Activated CD4-positive, alpha-beta memory T cell treated with anti-CD3 and anti-CD28 coated beads, Interleukin-2, amount 10 ng/mL, durations not matched to agents 7 days and 5 days (primary cell): ENCODE data around the gene BCL7A. TPM values are rescaled to one million over a fixed set of nuclear protein-coding genes. Genes with fewer than 3 reads are reported as not detected.
A peak's percentile ranks its signal among the peaks of the same experiment; 100 is the strongest.

Experiments
- CTCF ChIA-PET: fragments of 350-600 bp; sonication (Branson Sonifier 250); formaldehyde crosslinking; loops from one replicate; lab custom pipeline; 2021; ENCODE audit warnings: antibody characterized with exemption, inconsistent platforms; lab: Charles Lee
- POLR2A ChIA-PET: fragments of 350-600 bp; sonication (Branson Sonifier 250); formaldehyde crosslinking; loops from one replicate; lab custom pipeline; 2021; ENCODE audit warnings: antibody characterized with exemption; lab: Charles Lee
- DNase-seq: peaks from one replicate; pipeline ENCODE4 v3.0.0-alpha.2; 2020
- H3K27ac Mint-ChIP-seq: one replicate; pipeline ENCODE4 v1.8.0; 2021; ENCODE audit warnings: mild to moderate bottlenecking, mixed read lengths
- H3K27me3 Mint-ChIP-seq: one replicate; pipeline ENCODE4 v1.8.0; 2021; ENCODE audit warnings: mixed read lengths
- H3K36me3 Mint-ChIP-seq: one replicate; pipeline ENCODE4 v1.8.0; 2021; ENCODE audit warnings: low read depth, mixed read lengths
- H3K4me1 Mint-ChIP-seq: one replicate; pipeline ENCODE4 v1.8.0; 2021; ENCODE audit warnings: mixed read lengths
- H3K4me3 Mint-ChIP-seq: one replicate; pipeline ENCODE4 v1.8.0; 2021; ENCODE audit warnings: mild to moderate bottlenecking, mixed read lengths
- H3K9me3 Mint-ChIP-seq: one replicate; pipeline ENCODE4 v1.8.0; 2021; ENCODE audit warnings: mixed read lengths
- total RNA-seq, 2 experiments: library from RNA; stranded (reverse); gene quantifications; one replicate each; pipeline ENCODE4 v1.2.3, GENCODE V29; 2021

Gene BCL7A
- total RNA-seq, 2 experiments from 2014 or later = 3.7 to 4.2 TPM

DNA sequence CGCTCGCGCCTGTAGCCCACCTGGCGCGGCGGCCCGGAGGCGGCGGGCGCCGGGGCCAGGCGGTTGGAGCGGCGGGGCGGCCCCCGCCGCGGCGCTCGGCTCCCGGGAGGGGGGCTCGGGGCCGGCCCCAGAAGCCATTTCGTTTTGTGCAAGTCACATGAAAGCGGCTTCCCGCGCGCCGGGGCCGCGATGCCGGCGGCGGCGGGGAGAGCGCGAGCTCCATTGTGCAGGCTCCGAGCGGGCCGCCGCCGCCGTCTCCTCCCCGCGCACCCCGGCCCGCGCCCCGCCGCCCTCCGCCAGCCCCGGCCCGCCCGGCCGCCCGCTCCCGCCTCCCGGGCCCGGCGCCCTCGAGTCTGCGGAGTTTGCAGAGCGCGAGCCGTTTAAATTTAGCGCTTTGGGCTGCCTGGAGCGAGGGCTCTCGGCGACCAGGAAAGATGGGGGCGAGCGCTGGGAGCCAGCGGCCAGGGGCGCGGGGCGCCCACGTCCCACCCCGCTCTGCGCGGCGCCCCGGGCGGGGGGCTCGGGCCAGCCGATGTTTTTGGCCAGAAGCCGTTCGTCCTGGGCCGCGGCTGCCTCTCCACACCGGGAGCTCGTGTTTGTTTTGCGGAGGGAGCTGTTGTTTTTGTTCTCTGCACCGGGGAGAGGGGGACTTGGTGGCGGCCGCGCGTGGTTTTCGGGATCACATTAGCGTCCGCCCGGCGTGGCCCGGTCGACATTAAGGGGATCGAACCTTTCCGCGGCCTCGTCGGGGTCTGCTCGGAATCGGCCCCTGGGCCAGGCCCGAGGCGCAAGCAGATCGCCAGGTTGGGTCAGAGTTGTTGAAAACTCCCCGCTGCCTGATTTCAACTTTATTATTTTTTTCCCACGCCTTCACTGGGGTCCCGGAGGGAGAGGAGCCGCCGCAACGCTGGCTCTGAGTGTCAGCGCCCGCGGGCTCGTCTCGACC, 982 bp downstream of the BCL7A start:
- Mint-ChIP-seq H3K27ac (no peak overlapping the region), H3K4me3 (peak overlapping the region; percentile 70), H3K4me1 (peaks cover 11% of the 10 kb centered on the region), H3K27me3 (peaks cover 34% of the 10 kb centered on the region), H3K36me3 (no peaks in the 10 kb centered on the region), H3K9me3 (peaks cover 2% of the 10 kb centered on the region)
- ChIA-PET CTCF (interaction anchor here (1.0 to 1.2 kb wide), 2 partner anchors 32 to 104 kb away, joined by 3 read pairs; partner anchors contain the start of gene CFAP251), POLR2A (interaction anchor here (1.0 to 2.1 kb wide), 2 partner anchors 16 to 31 kb away, joined by 5 to 9 read pairs; no protein-coding TSS in a partner anchor)
- DNase-seq = peak; percentile 43

DNA sequence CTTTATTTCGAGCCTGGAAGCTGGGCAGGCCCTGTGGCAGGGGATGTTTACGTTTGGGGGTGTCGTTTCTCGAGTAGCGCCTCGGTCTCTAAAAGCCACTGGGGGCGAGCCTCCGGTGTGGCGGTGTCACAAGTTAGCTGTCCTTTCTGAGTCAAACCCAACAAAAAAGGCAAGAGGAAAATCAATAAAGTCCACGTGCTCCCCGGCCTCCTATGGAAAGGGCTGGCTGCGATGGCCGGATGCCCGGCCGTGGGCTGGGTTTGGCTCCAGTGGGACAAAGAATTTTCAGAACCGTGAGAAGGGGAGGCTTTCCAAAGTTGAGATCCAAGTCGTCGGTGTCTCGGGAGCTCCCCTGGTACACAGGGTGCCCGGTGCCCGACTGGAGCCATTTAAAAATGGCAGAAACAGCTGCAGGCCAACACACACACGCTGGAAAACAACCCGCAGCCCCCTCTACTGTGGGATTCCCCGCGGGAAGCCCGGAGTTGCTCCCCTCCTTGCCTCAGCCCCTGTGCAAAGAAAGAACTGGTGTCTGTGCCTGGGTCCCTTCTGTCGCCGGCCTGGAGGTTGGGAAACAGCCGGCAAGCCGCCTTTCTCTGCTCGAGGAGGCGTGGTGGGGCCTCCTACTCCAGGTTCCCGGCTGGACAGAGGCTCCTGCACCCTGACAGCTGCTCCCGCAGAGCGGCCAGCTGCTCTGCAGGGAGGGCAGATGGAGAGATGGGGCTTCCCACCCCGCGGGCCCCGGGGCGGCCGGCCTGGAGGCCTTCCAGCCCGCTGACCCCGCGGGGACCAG, 1.9 kb downstream of the BCL7A start:
- peaks cover 11% of the 10 kb centered on the region for H3K4me1 Mint-ChIP-seq
- CTCF ChIA-PET = interaction anchor here (1.0 to 1.2 kb wide), 2 partner anchors 31 to 105 kb away, joined by 3 read pairs; partner anchors contain the start of gene CFAP251
- no peaks in the 10 kb centered on the region for H3K36me3 Mint-ChIP-seq
- no peak overlapping the region for H3K27ac Mint-ChIP-seq
- peaks cover 33% of the 10 kb centered on the region for H3K27me3 Mint-ChIP-seq
- H3K9me3 Mint-ChIP-seq = peaks cover 2% of the 10 kb centered on the region
- DNase-seq = no peak
- POLR2A ChIA-PET = interaction anchor here (1.0 to 2.1 kb wide), 3 partner anchors 17 to 105 kb away, joined by 3 to 9 read pairs (median 5); partner anchors contain the start of gene CFAP251
- peak overlapping the region; percentile 70 for H3K4me3 Mint-ChIP-seq

- no peak for DNase-seq
- Mint-ChIP-seq H3K27me3 (peaks cover 33% of the 10 kb centered on the region), H3K36me3 (no peaks in the 10 kb centered on the region), H3K9me3 (no peaks in the 10 kb centered on the region), H3K27ac (no peak overlapping the region), H3K4me1 (peaks cover 17% of the 10 kb centered on the region), H3K4me3 (no peak overlapping the region)
- ChIA-PET CTCF (no interaction called here), POLR2A (interaction anchor here (1.0 to 2.1 kb wide), 2 partner anchors 18 to 105 kb away, joined by 3 to 9 read pairs; partner anchors contain the start of gene CFAP251)
Observed at GRCh38 chr12:122024132-122024785, 2.6 kb downstream of the BCL7A start.

DNA sequence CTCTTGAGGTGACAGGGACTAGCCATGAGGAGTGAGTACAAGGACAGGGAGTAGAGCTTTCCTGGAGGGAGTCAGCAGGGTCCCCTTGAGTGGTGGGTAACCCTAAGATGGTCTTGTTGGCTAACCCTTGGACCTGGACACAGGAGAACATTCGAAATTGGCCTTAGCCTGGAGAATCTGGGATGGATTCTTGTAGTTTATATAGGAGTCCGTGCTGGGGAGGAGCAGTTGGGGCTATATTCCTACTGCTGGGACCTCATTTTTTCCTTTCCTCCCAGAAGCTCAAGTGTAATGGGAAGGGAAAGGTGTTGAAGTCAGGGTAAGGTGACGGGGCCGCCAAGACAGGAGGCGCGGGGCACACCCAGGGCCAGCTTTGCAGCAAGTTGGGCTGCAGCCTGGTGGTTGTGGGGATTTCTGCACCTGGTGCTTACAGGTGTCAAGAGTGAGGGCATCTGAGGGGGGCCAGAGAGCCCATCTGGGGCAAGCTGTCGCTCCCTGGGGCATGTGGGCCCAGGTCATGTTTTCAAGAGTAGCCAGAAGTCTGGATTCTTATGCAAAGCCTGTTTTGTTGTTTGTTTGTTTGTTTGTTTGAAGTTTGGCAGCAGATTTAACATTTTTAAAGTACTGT, 5.1 kb downstream of the BCL7A start:
- H3K27me3 Mint-ChIP-seq = peaks cover 17% of the 10 kb centered on the region
- no peaks in the 10 kb centered on the region for H3K36me3 Mint-ChIP-seq
- peaks cover 15% of the 10 kb centered on the region for H3K4me1 Mint-ChIP-seq
- ChIA-PET POLR2A (no interaction called here), CTCF (interaction anchor here (0.6 to 1.6 kb wide), 3 partner anchors 10 to 154 kb away, joined by 3 read pairs; partner anchors contain the start of gene CFAP251)
- H3K4me3 Mint-ChIP-seq = no peak overlapping the region
- no peak for DNase-seq
- no peaks in the 10 kb centered on the region for H3K9me3 Mint-ChIP-seq
- H3K27ac Mint-ChIP-seq = no peak overlapping the region

- H3K9me3 Mint-ChIP-seq = no peaks in the 10 kb centered on the region
- peaks cover 10% of the 10 kb centered on the region for H3K4me1 Mint-ChIP-seq
- ChIA-PET POLR2A (no interaction called here), CTCF (interaction anchor here (0.6 to 1.6 kb wide), 2 partner anchors 108 to 110 kb away, joined by 5 to 7 read pairs; partner anchors contain the start of gene CFAP251)
- H3K27ac Mint-ChIP-seq = no peak overlapping the region
- H3K4me3 Mint-ChIP-seq = no peak overlapping the region
- H3K36me3 Mint-ChIP-seq = no peaks in the 10 kb centered on the region
- H3K27me3 Mint-ChIP-seq = peaks cover 11% of the 10 kb centered on the region
- DNase-seq = no peak
Observed at GRCh38 chr12:122028165-122028904, 6.7 kb downstream of the BCL7A start.

- POLR2A ChIA-PET = no interaction called here
Observed at GRCh38 chr12:122028905-122029560, 7.3 kb downstream of the BCL7A start.

GRCh38 chr12:122029620-122030423, 8.1 kb downstream of the BCL7A start:
- Mint-ChIP-seq H3K36me3 (no peaks in the 10 kb centered on the region), H3K27ac (no peak overlapping the region), H3K4me1 (peaks cover 9% of the 10 kb centered on the region), H3K9me3 (no peaks in the 10 kb centered on the region), H3K4me3 (no peak overlapping the region), H3K27me3 (peaks cover 9% of the 10 kb centered on the region)
- ChIA-PET CTCF (interaction anchor here (0.6 kb wide), 1 partner anchor 312 kb away, joined by 3 read pairs; no protein-coding TSS in a partner anchor), POLR2A (no interaction called here)
- no peak for DNase-seq

More at GRCh38 chr12:122028905-122029560, 7.3 kb downstream of the BCL7A start:
- no peak overlapping the region for H3K27ac Mint-ChIP-seq
- peaks cover 9% of the 10 kb centered on the region for H3K4me1 Mint-ChIP-seq
- H3K36me3 Mint-ChIP-seq = no peaks in the 10 kb centered on the region
- CTCF ChIA-PET = interaction anchor here (1.6 kb wide), 1 partner anchor 111 kb away, joined by 7 read pairs; the partner anchor contains the start of gene CFAP251
- H3K9me3 Mint-ChIP-seq = no peaks in the 10 kb centered on the region
- peak; percentile 38 for DNase-seq
- H3K4me3 Mint-ChIP-seq = no peak overlapping the region
- peaks cover 9% of the 10 kb centered on the region for H3K27me3 Mint-ChIP-seq

DNA sequence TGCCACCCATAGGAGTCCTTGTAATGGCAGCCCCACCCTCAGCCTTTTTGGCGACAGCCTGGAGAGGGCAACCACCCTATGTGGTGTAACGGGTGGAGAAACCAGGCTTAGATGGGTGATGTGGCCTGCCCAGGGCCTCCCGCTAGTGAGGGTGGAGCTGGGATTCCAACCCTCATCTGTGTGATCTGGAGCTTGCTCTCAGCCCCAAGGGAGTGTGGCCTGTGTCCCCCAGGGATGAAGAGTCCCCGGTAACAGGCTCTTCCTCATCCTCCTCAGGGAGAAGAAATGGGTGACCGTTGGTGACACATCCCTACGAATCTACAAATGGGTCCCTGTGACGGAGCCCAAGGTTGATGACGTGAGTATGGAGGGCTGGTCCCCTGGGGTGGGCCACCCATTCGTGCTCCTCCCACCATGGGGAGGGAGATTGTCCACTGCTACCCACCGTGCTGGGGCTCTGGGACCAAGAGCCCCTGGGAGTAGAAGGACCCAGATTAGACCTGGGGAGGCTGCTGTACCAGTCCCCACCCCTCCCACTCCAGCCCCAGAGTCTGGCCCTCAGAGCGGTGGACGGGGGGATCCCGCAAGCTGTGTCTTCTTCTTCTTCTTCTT, 8.8 kb downstream of the BCL7A start:
- DNase-seq = no peak
- Mint-ChIP-seq H3K27ac (no peak overlapping the region), H3K36me3 (no peaks in the 10 kb centered on the region), H3K4me1 (peaks cover 9% of the 10 kb centered on the region), H3K4me3 (no peak overlapping the region), H3K27me3 (peaks cover 9% of the 10 kb centered on the region), H3K9me3 (no peaks in the 10 kb centered on the region)
- CTCF ChIA-PET = interaction anchor here (0.6 to 1.3 kb wide), 2 partner anchors 93 to 311 kb away, joined by 3 read pairs; no protein-coding TSS in a partner anchor
- POLR2A ChIA-PET = no interaction called here

GRCh38 chr12:122031342-122032216, 9.9 kb downstream of the BCL7A start:
- ChIA-PET CTCF (interaction anchor here (0.7 to 1.3 kb wide), 3 partner anchors 36 to 113 kb away, joined by 3 to 4 read pairs (median 3); partner anchors contain the start of gene CFAP251), POLR2A (no interaction called here)
- no peaks in the 10 kb centered on the region for H3K36me3 Mint-ChIP-seq
- no peaks in the 10 kb centered on the region for H3K9me3 Mint-ChIP-seq
- peaks cover 9% of the 10 kb centered on the region for H3K4me1 Mint-ChIP-seq
- no peak overlapping the region for H3K4me3 Mint-ChIP-seq
- peak; percentile 55 for DNase-seq
- no peak overlapping the region for H3K27ac Mint-ChIP-seq
- H3K27me3 Mint-ChIP-seq = peaks cover 9% of the 10 kb centered on the region
